Islet of Langerhans (tissue), 1 donor: ENCODE results near the gene DZIP1L.
"Not testable (repeated sequence)": the region's sequence is repeated elsewhere in the genome, so short reads cannot be mapped to it uniquely, and the experiment has no call there.

Experiments
- FAIRE-seq: peaks from one replicate; lab custom pipeline; 2011; peaks lifted over from hg19 to GRCh38; lab: Jason Lieb, UNC

Gene DZIP1L, protein sequence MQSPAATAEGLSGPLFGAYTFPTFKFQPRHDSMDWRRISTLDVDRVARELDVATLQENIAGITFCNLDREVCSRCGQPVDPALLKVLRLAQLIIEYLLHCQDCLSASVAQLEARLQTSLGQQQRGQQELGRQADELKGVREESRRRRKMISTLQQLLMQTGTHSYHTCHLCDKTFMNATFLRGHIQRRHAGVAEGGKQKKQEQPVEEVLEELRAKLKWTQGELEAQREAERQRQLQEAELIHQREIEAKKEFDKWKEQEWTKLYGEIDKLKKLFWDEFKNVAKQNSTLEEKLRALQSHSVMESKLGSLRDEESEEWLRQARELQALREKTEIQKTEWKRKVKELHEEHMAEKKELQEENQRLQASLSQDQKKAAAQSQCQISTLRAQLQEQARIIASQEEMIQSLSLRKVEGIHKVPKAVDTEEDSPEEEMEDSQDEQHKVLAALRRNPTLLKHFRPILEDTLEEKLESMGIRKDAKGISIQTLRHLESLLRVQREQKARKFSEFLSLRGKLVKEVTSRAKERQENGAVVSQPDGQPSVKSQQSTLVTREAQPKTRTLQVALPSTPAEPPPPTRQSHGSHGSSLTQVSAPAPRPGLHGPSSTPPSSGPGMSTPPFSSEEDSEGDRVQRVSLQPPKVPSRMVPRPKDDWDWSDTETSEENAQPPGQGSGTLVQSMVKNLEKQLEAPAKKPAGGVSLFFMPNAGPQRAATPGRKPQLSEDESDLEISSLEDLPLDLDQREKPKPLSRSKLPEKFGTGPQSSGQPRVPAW

GRCh38 chr3:138114988-138115971, at the start of gene DZIP1L:
Gene DZIP1L (minus strand): TSS chr3:138115608. CDS start chr3:138103971, 11,637 bp downstream.
- no peak for FAIRE-seq

DNA sequence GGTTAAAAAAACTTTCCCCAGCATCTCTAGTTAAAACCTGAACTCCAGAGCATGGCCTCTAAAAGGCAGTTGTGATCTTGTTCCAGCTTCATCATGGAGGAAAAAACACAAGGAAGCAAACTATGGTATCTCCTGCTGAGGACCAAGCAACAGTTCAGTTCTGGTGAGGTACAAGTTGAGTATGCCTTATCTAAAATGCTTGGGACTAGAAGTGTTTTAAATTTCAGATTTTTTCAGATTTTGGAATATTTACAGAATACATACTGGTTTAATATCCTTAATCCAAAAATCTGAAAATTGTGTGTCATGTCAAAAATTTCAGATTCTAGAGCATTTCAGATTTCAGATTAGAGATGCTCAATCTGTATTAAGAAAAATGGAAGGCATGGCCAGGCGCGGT, 49.7 kb upstream of the DZIP1L start:
- no peak for FAIRE-seq

- FAIRE-seq: no peak
Measured at GRCh38 chr3:138157743-138158142, 42.3 kb upstream of the DZIP1L start.

- no peak for FAIRE-seq
Measured at GRCh38 chr3:138154534-138154933, 39.1 kb upstream of the DZIP1L start.

DNA sequence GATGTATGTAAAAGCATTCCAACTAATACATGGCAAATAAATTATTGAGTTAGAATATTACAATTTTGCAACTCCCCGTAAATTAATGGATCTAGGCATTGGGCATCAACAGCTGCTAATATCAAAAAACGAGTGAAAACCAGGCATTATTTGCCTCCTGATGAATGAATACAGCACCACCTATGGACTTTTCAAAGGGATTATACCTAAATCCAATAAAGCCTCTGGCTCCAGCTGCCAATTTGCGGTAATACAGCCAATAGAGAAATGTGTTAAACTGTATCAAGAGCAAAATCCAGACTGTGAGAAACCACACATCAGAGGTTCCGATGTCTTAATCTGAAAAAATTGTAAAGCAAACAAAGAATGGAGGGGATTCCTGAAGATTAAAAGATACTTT, 33.1 kb upstream of the DZIP1L start:
- no peak for FAIRE-seq

- not testable (repeated sequence) for FAIRE-seq
Measured at GRCh38 chr3:138142181-138142580, 26.8 kb upstream of the DZIP1L start.

DNA sequence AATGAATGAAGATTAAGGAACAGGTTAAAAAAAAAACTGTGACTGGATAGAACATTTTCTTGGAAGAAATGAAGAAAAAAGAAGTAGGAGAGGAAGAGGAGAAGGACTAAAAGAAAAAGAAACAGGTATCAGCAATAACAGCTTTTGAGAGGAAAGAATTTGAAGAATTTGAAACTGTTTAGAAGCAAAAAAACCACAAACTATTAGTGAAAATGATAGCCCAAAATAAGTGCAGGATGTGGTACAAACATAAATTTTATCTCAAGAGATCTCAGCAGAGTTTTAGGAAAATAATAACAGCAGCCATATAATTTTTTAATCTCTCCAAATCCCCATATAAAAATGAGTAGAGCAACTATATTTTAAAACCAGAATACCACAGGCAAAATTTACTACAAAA, 25.5 kb upstream of the DZIP1L start:
- FAIRE-seq: no peak

- FAIRE-seq: no peak
Measured at GRCh38 chr3:138139691-138140090, 24.3 kb upstream of the DZIP1L start.

GRCh38 chr3:138137861-138138260, 22.5 kb upstream of the DZIP1L start:
- FAIRE-seq: no peak

- FAIRE-seq: no peak
Measured at GRCh38 chr3:138136201-138136600, 20.8 kb upstream of the DZIP1L start.

- FAIRE-seq: no peak
Measured at GRCh38 chr3:138135833-138136194, 20.4 kb upstream of the DZIP1L start.

GRCh38 chr3:138135146-138135832, 19.9 kb upstream of the DZIP1L start:
- no peak for FAIRE-seq

- no peak for FAIRE-seq
Measured at GRCh38 chr3:138132239-138132638, 16.8 kb upstream of the DZIP1L start, which contains the start of gene A4GNT. Gene A4GNT (minus strand): TSS chr3:138132390. CDS start chr3:138131256, 1,134 bp downstream.

- FAIRE-seq: no peak
Measured at GRCh38 chr3:138127636-138128365, 12.4 kb upstream of the DZIP1L start.

DNA sequence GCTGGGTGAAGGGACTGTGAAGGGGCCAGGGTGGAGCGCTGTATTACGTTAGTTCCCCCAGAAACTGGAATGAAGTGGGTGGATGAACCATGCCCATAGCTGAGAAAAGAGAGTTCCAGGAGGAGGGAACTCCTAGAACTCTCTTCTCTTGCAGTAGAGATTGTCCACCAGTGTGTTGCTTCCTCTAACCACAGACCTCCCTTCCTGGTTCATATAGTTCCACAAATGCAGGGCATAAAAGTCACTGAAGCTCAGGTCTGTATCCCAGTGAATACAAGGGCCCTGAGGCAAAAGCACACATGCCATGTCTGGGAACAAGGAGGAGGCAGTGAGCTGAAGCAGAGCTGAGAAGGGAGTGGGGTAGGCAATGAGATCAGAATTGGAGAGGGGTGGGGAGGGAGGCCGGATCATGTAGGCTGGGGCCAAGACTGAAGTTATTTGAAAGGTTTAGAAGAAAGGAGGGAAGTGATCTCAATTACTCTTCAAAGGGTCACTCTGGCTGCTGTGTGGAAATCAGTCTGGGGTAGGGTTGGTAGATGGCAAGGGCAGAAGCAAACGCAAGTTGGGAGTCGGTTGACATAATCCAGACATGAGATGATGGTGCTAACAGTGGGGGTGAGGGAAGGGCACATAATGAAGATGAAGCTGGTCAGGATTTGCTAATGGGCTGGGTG, 10.3 kb upstream of the DZIP1L start:
- FAIRE-seq: no peak

GRCh38 chr3:138124706-138125355, 9.4 kb upstream of the DZIP1L start:
- FAIRE-seq: no peak

DNA sequence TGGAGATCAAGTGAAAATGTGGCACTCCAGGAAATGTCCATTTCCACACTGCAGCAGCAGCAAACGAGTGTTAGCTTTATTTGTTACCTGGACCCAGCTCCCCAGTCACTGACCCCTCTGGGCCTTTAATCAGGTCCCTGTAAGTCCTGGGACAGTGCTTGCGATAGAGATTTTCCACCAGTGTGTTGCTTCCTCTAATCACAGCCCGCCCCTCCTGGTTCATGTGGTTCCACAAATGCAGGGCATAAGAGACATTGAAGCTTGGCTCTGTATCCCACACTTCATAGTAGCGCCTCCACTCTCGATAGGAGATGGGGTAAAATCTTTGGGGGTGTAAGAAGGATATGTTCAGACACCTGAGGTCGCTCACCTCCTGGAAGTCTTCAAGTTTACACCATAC, 8.8 kb upstream of the DZIP1L start:
- FAIRE-seq: no peak

- no peak for FAIRE-seq
Measured at GRCh38 chr3:138119423-138119766, 4.0 kb upstream of the DZIP1L start.

DNA sequence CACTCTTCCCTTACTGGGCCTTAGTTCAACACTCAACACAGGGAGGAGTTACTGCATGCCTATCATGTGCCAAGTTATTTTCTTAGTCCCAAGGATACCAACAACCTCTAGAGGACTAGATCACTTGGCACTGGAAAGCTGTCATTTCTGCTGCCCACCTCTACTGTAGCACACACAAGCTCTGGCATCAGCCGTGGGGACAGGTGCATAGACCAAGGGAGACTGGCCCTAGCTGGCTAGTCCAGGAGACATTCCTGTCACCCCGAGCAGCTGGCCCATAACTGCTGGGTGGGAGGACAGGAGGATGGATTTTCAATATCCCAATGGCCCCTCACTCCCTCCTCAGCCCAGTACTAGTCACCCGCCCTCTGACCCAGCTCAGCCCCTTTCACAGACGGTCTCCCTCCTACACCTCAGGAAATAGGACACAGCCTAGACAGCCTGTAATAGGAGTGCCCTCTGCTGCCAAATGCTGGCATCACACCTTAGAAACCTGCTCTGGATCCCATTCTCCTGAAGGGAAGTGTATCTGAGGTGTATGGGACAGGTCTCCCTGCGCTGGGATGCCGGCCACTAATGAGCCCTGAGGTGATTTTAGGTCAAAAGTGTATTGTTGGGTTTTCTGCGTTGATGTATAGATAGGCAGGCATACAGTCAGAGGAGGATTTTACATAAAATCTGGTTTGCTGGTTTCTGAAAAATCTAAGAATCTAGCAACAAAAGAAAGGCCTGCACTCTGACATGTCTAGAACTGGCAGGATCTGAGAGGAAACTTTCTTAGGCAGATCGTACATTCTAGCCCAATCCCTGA, 3.4 kb upstream of the DZIP1L start:
- FAIRE-seq: no peak
